HUDEP-2 (cell line): Measurements from ENCODE around the gene KCNMA1.
A peak's percentile ranks its signal among the peaks of the same experiment; 100 is the strongest.

ENCODE experiments used
- DNase-seq, 76 experiments: peaks; one replicate each; lab custom pipeline; 2025; ENCODE audit not compliant: unreplicated experiment in 76 of 76; lab: John Stamatoyannopoulos, UW

Gene KCNMA1

GRCh38 chr10:77266242-77266641 lies 371.4 kb downstream of the KCNMA1 start:
- DNase-seq = no peak

DNA sequence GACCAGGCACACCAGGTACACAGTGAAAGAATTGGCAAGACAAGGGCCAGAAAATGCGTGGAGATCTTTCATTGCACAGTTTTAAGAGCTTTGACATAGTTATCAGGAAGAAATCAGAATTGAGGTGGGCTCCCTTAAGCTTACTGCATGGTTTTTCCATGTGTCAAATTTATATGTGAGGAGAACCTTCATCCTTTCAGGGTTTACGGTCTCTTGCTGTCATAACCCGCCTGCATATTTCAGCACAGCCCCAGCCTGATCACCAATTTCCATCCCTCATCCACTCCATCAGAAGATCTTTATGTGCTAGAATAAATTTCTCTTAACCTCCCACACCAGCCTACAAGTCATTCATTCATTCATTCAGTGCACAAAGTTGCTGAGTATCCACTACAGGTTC lies 373.1 kb downstream of the KCNMA1 start:
- DNase-seq = no peak

GRCh38 chr10:77264107-77264506 lies 373.5 kb downstream of the KCNMA1 start:
- DNase-seq = no peak

GRCh38 chr10:77263700-77264099 lies 373.9 kb downstream of the KCNMA1 start:
- no peak for DNase-seq

DNA sequence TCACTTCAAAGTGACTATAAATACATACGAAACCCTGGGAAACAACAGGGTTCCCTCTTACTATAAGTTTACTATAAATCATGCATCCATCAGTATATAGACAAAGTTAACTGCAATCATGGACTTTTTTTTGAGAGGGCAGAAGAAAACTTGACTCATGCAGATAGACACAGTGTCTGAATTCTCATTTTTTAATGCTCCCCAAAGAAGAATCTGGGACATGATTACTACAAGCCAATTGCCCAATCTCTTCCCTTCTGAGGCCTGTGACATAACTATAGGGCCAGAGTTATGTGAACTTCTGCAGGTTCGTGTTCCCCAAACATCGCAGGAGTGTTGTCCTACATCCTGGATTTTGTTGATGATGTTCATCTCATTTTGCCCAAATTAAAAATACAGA lies 376.5 kb downstream of the KCNMA1 start:
- DNase-seq = no peak

DNA sequence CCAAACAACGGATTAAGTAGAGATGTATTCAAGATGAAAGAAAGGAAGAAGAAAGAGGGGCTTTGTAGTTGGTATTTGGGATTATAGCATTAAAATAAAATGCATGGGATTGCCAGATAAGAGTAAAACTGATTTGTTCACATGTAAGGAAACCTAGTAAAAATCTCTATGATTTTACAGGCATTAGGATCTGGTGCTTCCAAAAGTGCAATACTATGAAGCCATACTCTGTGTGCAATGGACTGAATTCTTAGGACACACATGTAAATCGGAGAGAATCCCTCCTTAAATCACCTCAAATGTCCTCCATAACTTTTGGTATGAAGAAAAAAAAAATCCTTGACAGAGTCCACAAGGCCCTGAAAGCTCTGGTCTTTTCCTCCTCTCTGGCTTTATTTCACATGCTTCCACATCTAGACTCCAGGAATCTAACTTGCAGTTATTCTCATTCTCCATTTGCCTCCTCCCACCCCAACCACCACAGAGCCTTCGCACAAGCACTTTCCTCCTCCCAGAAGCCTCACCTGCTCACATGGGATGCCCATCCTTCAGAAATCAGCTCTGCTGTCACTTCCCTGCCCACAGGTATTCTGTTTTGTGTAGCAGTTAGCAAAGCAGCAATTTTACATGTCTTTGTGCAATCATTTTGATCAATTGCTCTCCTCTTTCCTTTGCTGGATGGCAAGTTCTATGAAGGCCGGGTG lies 378.3 kb downstream of the KCNMA1 start:
- DNase-seq = no peak

- DNase-seq = no peak
Observed at GRCh38 chr10:77256346-77256745, 381.3 kb downstream of the KCNMA1 start.

DNA sequence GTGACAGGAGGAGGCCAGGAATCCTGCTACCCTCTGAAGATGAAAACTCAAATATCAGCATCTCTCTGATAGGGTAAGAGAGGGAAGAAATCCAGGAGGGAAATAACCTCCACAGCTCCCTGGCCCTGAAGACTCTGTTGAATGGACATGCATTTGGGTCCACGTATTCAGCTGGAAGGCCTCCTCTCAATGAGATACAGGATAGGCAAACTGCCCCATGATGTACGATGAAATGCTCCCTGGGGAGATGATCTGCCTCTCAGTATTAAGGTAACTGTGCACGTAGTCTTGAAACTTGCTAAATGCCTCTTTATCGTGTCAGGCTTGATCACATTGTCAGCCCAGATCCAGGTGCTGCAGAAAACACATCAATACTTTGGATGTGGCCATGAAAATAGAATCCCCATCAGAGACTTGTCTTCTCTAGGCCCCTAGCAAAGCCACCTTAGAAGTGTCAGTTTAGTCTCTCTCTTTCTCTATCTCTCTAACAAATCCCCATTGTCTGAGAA lies 384.0 kb downstream of the KCNMA1 start:
- DNase-seq = no peak

- no peak for DNase-seq
Observed at GRCh38 chr10:77253147-77253545, 384.5 kb downstream of the KCNMA1 start.

DNA sequence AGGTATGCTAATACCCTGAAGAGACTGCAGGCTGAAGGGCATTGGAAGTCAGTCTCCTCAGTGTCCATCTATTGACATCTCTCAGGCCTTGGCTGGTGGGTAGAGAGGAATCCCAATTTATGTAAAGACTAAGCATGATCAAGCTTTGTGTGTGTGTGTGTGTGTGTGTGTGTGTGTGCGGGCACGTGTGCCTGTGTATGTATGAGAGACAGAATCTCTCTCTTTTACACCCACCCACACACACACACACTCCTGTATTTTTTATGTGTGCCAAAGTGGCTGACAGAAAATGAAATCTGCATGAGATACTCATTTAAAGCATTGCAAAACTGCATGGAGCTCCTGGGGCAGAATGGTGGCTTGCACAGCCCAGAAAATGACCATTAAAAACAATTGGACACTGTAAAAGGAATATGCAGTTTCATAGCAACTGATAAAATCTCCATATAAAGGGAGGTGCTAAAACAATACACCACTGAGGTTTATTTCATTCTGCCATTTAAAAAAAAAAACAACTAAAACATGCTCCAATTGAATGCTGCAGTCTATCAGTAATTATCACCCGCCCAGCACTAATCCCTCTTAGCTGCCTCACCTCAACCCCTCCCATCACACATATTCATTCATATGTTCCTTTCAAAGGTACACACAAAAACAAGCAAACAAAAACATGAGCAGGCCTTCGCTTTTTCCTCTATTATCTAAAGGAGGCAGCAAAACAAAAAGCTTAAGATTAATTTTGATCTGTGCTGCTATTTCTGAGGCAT lies 385.0 kb downstream of the KCNMA1 start:
- DNase-seq = no peak

- DNase-seq = peak in 10 of 76 experiments; percentile 3 to 28 (median 8)
Observed at GRCh38 chr10:77251297-77252013, 386.2 kb downstream of the KCNMA1 start.

- DNase-seq = no peak
Observed at GRCh38 chr10:77249901-77250459, 387.6 kb downstream of the KCNMA1 start.

DNA sequence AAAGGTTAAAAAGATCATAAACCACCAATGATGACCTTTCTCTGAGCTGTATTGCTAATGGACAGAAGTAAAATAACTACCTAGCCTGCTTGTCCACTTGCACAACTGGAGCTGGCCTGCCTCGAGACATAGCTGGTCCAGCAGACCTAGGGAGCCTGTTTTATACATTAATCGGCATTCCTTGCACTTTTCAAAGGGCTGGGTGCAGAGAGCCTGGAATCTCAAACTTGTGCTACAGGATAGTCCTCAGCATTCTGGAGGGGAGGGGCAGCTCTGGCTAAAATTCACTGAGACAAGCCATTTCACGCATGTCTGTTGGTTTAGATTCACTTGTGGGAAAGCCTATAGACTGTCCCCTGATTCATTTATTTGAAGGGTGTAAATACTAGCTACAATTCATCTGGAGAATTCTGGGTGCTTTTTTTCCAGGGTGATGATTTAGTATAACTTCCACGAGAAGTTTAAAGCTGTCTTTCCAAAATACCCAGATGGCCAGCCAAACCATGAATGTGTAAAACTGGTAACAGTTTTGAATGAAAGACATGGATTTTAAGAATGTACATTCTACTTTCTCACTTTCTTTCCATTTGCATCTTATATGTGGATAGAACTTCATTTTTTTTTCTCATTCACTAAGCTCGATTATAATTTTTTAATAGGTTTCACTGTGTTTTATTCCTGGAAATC lies 389.4 kb downstream of the KCNMA1 start:
- no peak for DNase-seq

DNA sequence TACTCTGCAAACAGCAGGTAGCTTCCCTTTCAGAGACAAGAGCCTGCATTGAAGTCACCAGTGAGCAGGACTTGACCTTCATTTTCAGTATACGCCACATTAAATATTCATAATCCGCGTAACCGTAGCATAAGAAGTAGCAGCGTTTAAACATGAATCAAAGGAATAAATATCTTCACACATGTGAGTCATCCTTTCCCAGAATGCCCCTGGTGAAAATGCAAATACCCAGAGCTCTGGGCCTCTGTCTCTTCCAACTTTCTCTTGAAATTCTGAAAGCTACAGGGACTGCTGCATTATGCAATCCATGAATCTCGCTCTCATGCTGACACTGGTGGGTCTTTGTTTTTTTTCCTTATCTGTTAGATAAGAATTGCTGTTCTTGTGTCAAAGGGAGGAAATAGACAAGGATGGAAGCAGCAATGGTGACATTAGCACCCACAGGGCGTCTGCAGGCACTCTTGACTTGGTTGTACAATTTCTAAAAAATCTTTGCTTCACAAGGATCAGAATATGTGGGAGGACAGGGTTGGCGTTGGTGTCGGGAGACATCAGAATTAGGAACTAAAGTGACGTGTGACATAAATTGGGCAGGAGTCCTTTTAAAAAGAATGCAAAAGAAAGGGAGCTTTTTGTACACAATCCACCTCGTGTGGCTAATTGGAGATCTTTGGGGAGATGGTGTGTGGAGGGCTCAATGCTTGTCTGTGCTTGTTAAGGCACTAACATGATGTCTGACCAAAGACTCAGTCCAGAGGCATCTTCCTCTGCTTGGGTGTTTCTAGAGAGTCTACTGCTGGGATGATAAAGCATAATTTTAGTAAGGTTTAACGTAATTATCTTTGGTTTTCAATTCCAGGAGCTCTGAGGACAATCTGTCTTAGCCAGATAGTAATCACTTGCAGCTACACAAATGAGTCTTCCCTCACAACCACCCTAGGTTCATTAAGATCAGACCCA lies 390.3 kb downstream of the KCNMA1 start:
- DNase-seq = no peak

GRCh38 chr10:77245953-77246352 lies 391.7 kb downstream of the KCNMA1 start:
- DNase-seq = no peak

DNA sequence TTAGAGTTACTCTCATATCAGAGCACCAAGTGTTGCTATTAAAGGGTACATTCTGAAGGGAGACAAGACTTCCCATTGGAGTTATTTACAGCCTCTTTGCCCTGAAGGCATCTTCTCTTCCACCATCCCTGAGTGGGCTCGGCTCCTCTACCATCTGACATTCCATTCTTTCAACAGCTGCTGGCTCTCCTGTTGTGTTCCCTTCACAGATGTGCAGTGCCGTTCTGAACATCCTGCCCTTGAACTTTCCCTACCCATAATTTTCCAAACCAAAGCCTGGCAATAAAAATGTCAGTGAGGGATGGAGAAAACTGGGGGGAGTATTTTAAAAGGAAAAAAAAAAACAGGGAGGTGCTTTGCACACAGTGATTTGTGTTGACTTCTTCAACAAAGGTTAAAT lies 392.9 kb downstream of the KCNMA1 start:
- no peak for DNase-seq

GRCh38 chr10:77244286-77244685 lies 393.3 kb downstream of the KCNMA1 start:
- DNase-seq = no peak

- no peak for DNase-seq
Observed at GRCh38 chr10:77241350-77241725, 396.3 kb downstream of the KCNMA1 start.

GRCh38 chr10:77240706-77241349 lies 396.8 kb downstream of the KCNMA1 start:
- DNase-seq = no peak
